Activated CD8-positive, alpha-beta memory T cell treated with anti-CD3 and anti-CD28 coated beads, Interleukin-2, amount 50 U/mL, for 1 hour (primary cell): Measurements from ENCODE around the gene RUNX2.

Experiments used
- DNase-seq: peaks from one replicate; pipeline ENCODE4 v3.0.0-alpha.2; 2020; ENCODE audit errors: extremely low read depth

RUNX2 gene

DNA sequence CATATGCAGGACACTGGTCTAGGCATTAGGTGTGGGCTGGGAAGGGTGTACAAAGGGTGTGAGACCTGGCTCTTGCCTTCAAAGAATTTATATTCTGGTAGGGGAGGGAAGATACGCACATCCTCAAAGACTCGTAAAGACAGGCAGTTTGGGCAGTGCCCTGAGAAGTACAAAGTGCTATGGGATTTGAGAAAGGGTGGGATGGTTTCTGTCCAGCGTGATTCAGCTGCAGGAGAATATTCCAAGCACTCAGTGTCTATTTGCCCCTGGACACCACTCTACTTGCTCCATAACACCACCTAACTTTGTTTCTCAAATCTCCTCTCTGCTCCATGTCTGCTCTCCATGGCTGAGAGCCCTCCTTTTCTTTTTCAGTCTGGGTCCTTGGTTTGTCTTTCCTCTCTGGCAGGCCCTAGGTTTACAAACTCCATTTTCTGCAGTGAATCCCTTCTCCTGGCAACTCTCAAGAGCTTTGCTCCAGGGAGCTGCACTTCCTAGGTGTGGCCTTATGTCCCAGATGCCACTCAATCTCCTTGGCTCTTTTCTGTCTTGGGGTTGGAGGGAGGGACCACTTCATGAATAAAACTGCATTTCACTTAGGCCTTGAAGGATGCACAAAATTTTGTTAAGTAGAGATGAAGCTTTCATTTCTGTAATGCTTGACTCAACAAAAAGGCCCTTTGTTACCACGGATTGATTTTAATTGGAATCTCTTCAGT is 377.2 kb downstream of the RUNX2 start:
- DNase-seq: no peak

DNA sequence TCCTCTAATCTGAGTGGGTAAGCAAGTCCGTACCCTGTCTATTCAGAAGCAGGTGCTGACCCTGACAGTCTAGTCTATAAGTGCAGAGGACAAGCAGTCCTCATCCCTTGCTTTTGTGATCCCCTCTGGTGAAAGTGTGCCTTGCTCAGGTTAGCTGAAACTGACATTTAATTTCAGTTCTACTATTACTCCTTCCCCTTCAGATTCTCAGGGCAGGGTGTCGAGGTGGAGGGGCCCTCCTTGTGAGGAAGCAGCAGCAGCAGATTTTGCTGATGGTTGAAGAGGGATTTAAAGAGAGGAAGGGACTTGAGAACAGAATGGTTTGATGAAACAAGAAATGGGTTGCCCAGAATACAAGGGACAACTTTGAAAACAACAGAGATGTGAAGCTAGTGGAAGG is 378.2 kb downstream of the RUNX2 start:
- no peak for DNase-seq

- no peak for DNase-seq
Measured at GRCh38 chr6:45707176-45707575, 379.0 kb downstream of the RUNX2 start.

GRCh38 chr6:45709781-45710220 is 381.7 kb downstream of the RUNX2 start:
- no peak for DNase-seq

GRCh38 chr6:45710304-45710821 is 382.2 kb downstream of the RUNX2 start:
- DNase-seq: no peak

DNA sequence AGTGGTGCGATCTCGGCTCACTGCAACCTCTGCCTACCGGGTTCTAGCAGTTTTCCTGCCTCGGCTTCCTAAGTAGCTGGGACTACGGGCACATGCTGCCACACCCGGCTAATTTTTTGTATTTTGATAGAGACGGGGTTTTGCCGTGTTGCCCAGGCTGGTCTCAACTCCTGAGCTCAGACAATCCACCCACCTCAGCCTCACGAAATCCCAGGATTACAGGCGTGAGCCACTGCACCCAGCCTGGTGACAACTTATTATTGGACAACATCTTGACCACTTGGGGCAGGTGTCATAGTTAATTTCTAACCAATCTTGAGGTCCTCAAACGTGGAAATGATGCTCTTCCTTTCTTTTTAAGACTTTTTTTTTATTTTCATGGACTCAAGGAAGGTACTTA is 383.9 kb downstream of the RUNX2 start:
- no peak for DNase-seq

DNA sequence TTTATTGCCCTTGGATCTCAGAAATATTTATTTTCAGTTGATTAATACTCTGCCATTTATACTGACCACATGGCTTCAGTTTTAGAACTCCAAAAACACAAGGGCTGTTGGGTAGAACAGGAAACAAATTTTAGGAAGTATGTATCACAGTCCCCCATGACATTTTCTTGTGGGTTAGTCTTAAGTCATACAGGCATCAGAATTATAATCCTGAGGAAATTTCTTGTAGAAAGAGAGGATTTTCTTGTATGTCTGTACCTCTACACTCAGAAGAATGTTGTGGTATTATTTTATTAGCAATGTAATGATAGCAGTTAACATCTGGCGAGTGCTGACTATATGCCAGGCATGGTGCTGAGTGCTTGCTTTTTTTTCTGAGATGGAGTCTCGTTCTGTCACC is 384.7 kb downstream of the RUNX2 start:
- DNase-seq: no peak
